Measurements from ENCODE around the gene CHCT1. TPM values are rescaled to one million over a fixed set of nuclear protein-coding genes. Genes with fewer than 3 reads are reported as not detected.

Gene CHCT1
- total RNA-seq, 2 experiments from 2014 or later: not detected

- H3K9me3 Mint-ChIP-seq: no peaks in the 10 kb centered on the region
- POLR2A ChIA-PET: interaction anchor here (0.6 kb wide), 1 partner anchor 152 kb away, joined by 3 read pairs; no protein-coding TSS in a partner anchor
- intact Hi-C loops (cut with micrococcal nuclease): no loop called here
- H3K4me3 Mint-ChIP-seq: no peak overlapping the region
- no peaks in the 10 kb centered on the region for H3K36me3 Mint-ChIP-seq (ENCODE audit: low read depth)
- no peak for ATAC-seq
- peaks cover 53% of the 10 kb centered on the region for H3K4me1 Mint-ChIP-seq (ENCODE audit: low read depth)
- no peak for TF ChIP-seq CTCF (IDR thresholded peaks at IDR 0.05)
- no peaks in the 10 kb centered on the region for H3K27me3 Mint-ChIP-seq
- CTCF ChIA-PET: interaction anchor here (0.6 kb wide), 1 partner anchor 9 kb away, joined by 3 read pairs; no protein-coding TSS in a partner anchor
- H3K27ac Mint-ChIP-seq: no peak overlapping the region
- no peak for DNase-seq
Observed at GRCh38 chr17:60386147-60387058, 35.9 kb upstream of the CHCT1 start.

GRCh38 chr17:60387666-60388065 is 34.6 kb upstream of the CHCT1 start:
- CTCF ChIA-PET: no interaction called here
- intact Hi-C loops (cut with micrococcal nuclease): no loop called here

GRCh38 chr17:60388742-60389141 is 33.5 kb upstream of the CHCT1 start:
- Mint-ChIP-seq H3K27ac (no peak overlapping the region), H3K4me3 (no peak overlapping the region), H3K36me3 (ENCODE audit: low read depth) (no peaks in the 10 kb centered on the region), H3K9me3 (no peaks in the 10 kb centered on the region), H3K27me3 (no peaks in the 10 kb centered on the region), H3K4me1 (ENCODE audit: low read depth) (peaks cover 56% of the 10 kb centered on the region)
- no peak for DNase-seq
- POLR2A ChIA-PET: no interaction called here
- no peak for ATAC-seq
- CTCF ChIA-PET: no interaction called here
- no peak for TF ChIP-seq CTCF (IDR thresholded peaks at IDR 0.05)
- intact Hi-C loops (cut with micrococcal nuclease): no loop called here

More at GRCh38 chr17:60387666-60388065, 34.6 kb upstream of the CHCT1 start:
- Mint-ChIP-seq H3K4me3 (no peak overlapping the region), H3K9me3 (no peaks in the 10 kb centered on the region), H3K36me3 (ENCODE audit: low read depth) (no peaks in the 10 kb centered on the region), H3K27me3 (no peaks in the 10 kb centered on the region), H3K27ac (no peak overlapping the region), H3K4me1 (ENCODE audit: low read depth) (peaks cover 53% of the 10 kb centered on the region)
- DNase-seq: no peak
- no peak for ATAC-seq
- POLR2A ChIA-PET: no interaction called here
- no peak for TF ChIP-seq CTCF (IDR thresholded peaks at IDR 0.05)

- no peak overlapping the region for H3K27ac Mint-ChIP-seq
- no peak for DNase-seq
Observed at GRCh38 chr17:60390186-60390585, 32.1 kb upstream of the CHCT1 start.

More at GRCh38 chr17:60390186-60390585, 32.1 kb upstream of the CHCT1 start:
- Mint-ChIP-seq H3K36me3 (ENCODE audit: low read depth) (no peaks in the 10 kb centered on the region), H3K4me1 (ENCODE audit: low read depth) (peaks cover 56% of the 10 kb centered on the region), H3K27me3 (no peaks in the 10 kb centered on the region), H3K4me3 (peak overlapping the region; percentile 93), H3K9me3 (no peaks in the 10 kb centered on the region)
- no peak for ATAC-seq
- POLR2A ChIA-PET: interaction anchor here (1.0 to 1.2 kb wide), 2 partner anchors 20 to 34 kb away, joined by 3 to 4 read pairs; no protein-coding TSS in a partner anchor
- TF ChIP-seq CTCF (IDR thresholded peaks at IDR 0.05): no peak
- intact Hi-C loops (cut with micrococcal nuclease): no loop called here
- CTCF ChIA-PET: interaction anchor here (1.3 to 1.4 kb wide), 2 partner anchors 11 to 31 kb away, joined by 3 to 4 read pairs; no protein-coding TSS in a partner anchor
